Omental fat pad (tissue), 4 donors: ENCODE results near the gene FTCD. TPM values are rescaled to one million over a fixed set of nuclear protein-coding genes. Genes with fewer than 3 reads are reported as not detected.
"Not testable (repeated sequence)": the region's sequence is repeated elsewhere in the genome, so short reads cannot be mapped to it uniquely, and the experiment has no call there.

Experiments used
- ATAC-seq: fragments of 150-250 bp; one replicate; pipeline ENCODE4 v1.9.1; 2016; ENCODE audit warnings: mild to moderate bottlenecking, moderate library complexity; ENCODE audit not compliant: low FRiP score
- DNase-seq: peaks from one replicate; pipeline ENCODE4 v3.0.0-alpha.2; 2019; ENCODE audit warnings: low spot score
- CTCF ChIP-seq, 3 donors: fragments of 450-650 bp; IDR thresholded peaks; one replicate each; pipeline ENCODE4 v1.5.1; 2016 to 2017; ENCODE audit warnings: antibody characterized with exemption in 3 of 3, mild to moderate bottlenecking in 3 of 3, moderate library complexity in 2 of 3
- total RNA-seq, 4 donors: library from RNA; depleted of rRNA; stranded (reverse); fragments of >200 nt; gene quantifications; one replicate each; pipeline ENCODE4 v1.1.0, GENCODE V29; 2016

Gene FTCD
- total RNA-seq, result not detected

GRCh38 chr21:46155514-46156377 is at the start of gene FTCD:
Gene FTCD (minus strand): TSS chr21:46155579. CDS start chr21:46155523, 56 bp downstream.
- DNase-seq, result peak; percentile 20
- TF ChIP-seq CTCF (IDR thresholded peaks at IDR 0.05), result no peak
- ATAC-seq, result no peak

- DNase-seq (no peak), ATAC-seq (no peak)
- no peak for TF ChIP-seq CTCF (IDR thresholded peaks at IDR 0.05)
Observed at GRCh38 chr21:46205166-46205565, 49.8 kb upstream of the FTCD start.

- ATAC-seq (no peak), DNase-seq (no peak)
- no peak for TF ChIP-seq CTCF (IDR thresholded peaks at IDR 0.05)
Observed at GRCh38 chr21:46203203-46203600, 47.8 kb upstream of the FTCD start.

- ATAC-seq, result no peak
- DNase-seq, result no peak
- no peak for TF ChIP-seq CTCF (IDR thresholded peaks at IDR 0.05)
Observed at GRCh38 chr21:46202592-46203202, 47.3 kb upstream of the FTCD start.

- DNase-seq, result not testable (repeated sequence)
Observed at GRCh38 chr21:46200877-46201803, 45.8 kb upstream of the FTCD start.

GRCh38 chr21:46199436-46200373 is 44.3 kb upstream of the FTCD start:
- no peak for TF ChIP-seq CTCF (IDR thresholded peaks at IDR 0.05)
- ATAC-seq (no peak), DNase-seq (peak; percentile 4)

More at GRCh38 chr21:46200877-46201803, 45.8 kb upstream of the FTCD start:
- ATAC-seq, result not testable (repeated sequence)
